Measurements from ENCODE around the gene CCDC97.
A peak's percentile ranks its signal among the peaks of the same experiment; 100 is the strongest.
"Not testable (repeated sequence)": the region's sequence is repeated elsewhere in the genome, so short reads cannot be mapped to it uniquely, and the experiment has no call there.

The CCDC97 gene

GRCh38 chr19:41371119-41371518 lies 61.1 kb downstream of the CCDC97 start:
- not testable (repeated sequence) for H3K36me3 ChIP-seq (ENCODE audit: control insufficient read depth in 2 of 2, insufficient read depth in 1 of 2, low read length in 2 of 2); H3K4me3 ChIP-seq (ENCODE audit: low read depth, low read length); H3K27ac ChIP-seq (ENCODE audit: extremely low read depth, low read depth, low read length); H3K9me3 ChIP-seq (ENCODE audit: control insufficient read depth, insufficient read depth, low read depth, low read length)
- ChIA-PET POLR2A (interaction anchor here (1.0 to 3.3 kb wide), 2 partner anchors 7 to 9 kb away, joined by 3 to 13 read pairs; partner anchors contain the start of gene B9D2), CTCF (interaction anchor here (0.7 kb wide), 1 partner anchor 347 kb away, joined by 4 read pairs; no protein-coding TSS in a partner anchor)
- H3K4me1 ChIP-seq (ENCODE audit: control insufficient read depth, insufficient read depth, low read length) = peaks cover 16% of the 10 kb centered on the region
- peak; percentile 98 for TF ChIP-seq ZNF366 (tag by site-specific recombination; conservative IDR thresholded peaks at IDR 0.05)

GRCh38 chr19:41371541-41371940 lies 61.6 kb downstream of the CCDC97 start:
- Histone ChIP-seq H3K9me3 (ENCODE audit: control insufficient read depth, insufficient read depth, low read depth, low read length) (no peaks in the 10 kb centered on the region), H3K36me3 (ENCODE audit: control insufficient read depth in 2 of 2, insufficient read depth in 1 of 2, low read length in 2 of 2) (no peaks in the 10 kb centered on the region; a peak in 1 of 3 replicates), H3K27ac (ENCODE audit: extremely low read depth, low read depth, low read length) (no peak overlapping the region), H3K4me1 (ENCODE audit: control insufficient read depth, insufficient read depth, low read length) (peaks cover 20% of the 10 kb centered on the region), H3K4me3 (ENCODE audit: low read depth, low read length) (no peak overlapping the region)
- ChIA-PET POLR2A (interaction anchor here (0.6 to 3.3 kb wide), 2 partner anchors 8 to 500 kb away, joined by 3 to 13 read pairs; partner anchors contain the start of gene B9D2), CTCF (no interaction called here)
- TF ChIP-seq ZNF311 (tag by site-specific recombination; IDR thresholded peaks at IDR 0.05; ENCODE audit: borderline replicate concordance) = no peak
- TF ChIP-seq ZNF366 (tag by site-specific recombination; conservative IDR thresholded peaks at IDR 0.05) = peak; percentile 8; the same call in 1 of the 2 replicates
- TF ChIP-seq BCL11A (tag by site-specific recombination; IDR thresholded peaks at IDR 0.05; ENCODE audit: low read depth) = no peak
- TF ChIP-seq ZNF423 (tag by site-specific recombination; IDR thresholded peaks at IDR 0.05) = no peak
- no peak for TF ChIP-seq ZNF341 (tag by site-specific recombination; IDR thresholded peaks at IDR 0.05; ENCODE audit: low read depth)

- ChIA-PET CTCF (interaction anchor here (0.5 kb wide), 1 partner anchor 225 kb away, joined by 3 read pairs; no protein-coding TSS in a partner anchor), POLR2A (interaction anchor here (0.9 to 3.3 kb wide), 2 partner anchors 9 to 55 kb away, joined by 3 to 13 read pairs; partner anchors contain the start of genes B3GNT8 and B9D2)
- H3K4me1 ChIP-seq (ENCODE audit: control insufficient read depth, insufficient read depth, low read length) = peaks cover 20% of the 10 kb centered on the region
- no peak overlapping the region for H3K4me3 ChIP-seq (ENCODE audit: low read depth, low read length)
- TF ChIP-seq ZNF610 (tag by site-specific recombination; IDR thresholded peaks at IDR 0.05; ENCODE audit: borderline replicate concordance) = no peak
- no peak for TF ChIP-seq PRDM6 (tag by site-specific recombination; IDR thresholded peaks at IDR 0.05)
- TF ChIP-seq BCL11B (tag by site-specific recombination; IDR thresholded peaks at IDR 0.05; ENCODE audit: low read depth) = no peak
- no peak for TF ChIP-seq YY2 (tag by site-specific recombination; IDR thresholded peaks at IDR 0.05)
- TF ChIP-seq SETDB1 (IDR thresholded peaks at IDR 0.05; ENCODE audit: insufficient read length, low read length) = no peak
- no peaks in the 10 kb centered on the region; a peak in 1 of 3 replicates for H3K36me3 ChIP-seq (ENCODE audit: control insufficient read depth in 2 of 2, insufficient read depth in 1 of 2, low read length in 2 of 2)
- no peak overlapping the region for H3K27ac ChIP-seq (ENCODE audit: extremely low read depth, low read depth, low read length)
- H3K9me3 ChIP-seq (ENCODE audit: control insufficient read depth, insufficient read depth, low read depth, low read length) = no peaks in the 10 kb centered on the region
Measured at GRCh38 chr19:41372501-41372900, 62.5 kb downstream of the CCDC97 start.

GRCh38 chr19:41373993-41374392 lies 64.0 kb downstream of the CCDC97 start:
- Histone ChIP-seq H3K9me3 (ENCODE audit: control insufficient read depth, insufficient read depth, low read depth, low read length) (no peaks in the 10 kb centered on the region), H3K27ac (ENCODE audit: extremely low read depth, low read depth, low read length) (peak overlapping the region; percentile 7; the same call in 1 of the 2 replicates), H3K4me1 (ENCODE audit: control insufficient read depth, insufficient read depth, low read length) (peaks cover 20% of the 10 kb centered on the region), H3K4me3 (ENCODE audit: low read depth, low read length) (no peak overlapping the region), H3K36me3 (ENCODE audit: control insufficient read depth in 2 of 2, insufficient read depth in 1 of 2, low read length in 2 of 2) (no peaks in the 10 kb centered on the region; a peak in 1 of 3 replicates)
- ChIA-PET POLR2A (interaction anchor here (3.3 kb wide), 1 partner anchor 10 kb away, joined by 13 read pairs; the partner anchor contains the start of gene B9D2), CTCF (no interaction called here)
- TF ChIP-seq ZNF596 (tag by site-specific recombination; IDR thresholded peaks at IDR 0.05) = 0 out of 2 replicates have a peak, but pooled peaks have one; percentile 24
- TF ChIP-seq ZXDB (tag by site-specific recombination; IDR thresholded peaks at IDR 0.05) = peak; percentile 94
- peak; percentile 27; the same call in 1 of the 2 replicates for TF ChIP-seq ZBTB21 (tag by site-specific recombination; IDR thresholded peaks at IDR 0.05)
- TF ChIP-seq ZNF76 (tag by site-specific recombination; IDR thresholded peaks at IDR 0.05; ENCODE audit: borderline replicate concordance, low read depth) = peak; percentile 77; the same call in 1 of the 2 replicates
- TF ChIP-seq ZNF629 (tag by site-specific recombination; IDR thresholded peaks at IDR 0.05) = peak; percentile 72
- peak; percentile 69; the same call in 1 of the 2 replicates for TF ChIP-seq ZBTB44 (tag by site-specific recombination; IDR thresholded peaks at IDR 0.05)
- no peak for TF ChIP-seq ZNF639 (tag by site-specific recombination; IDR thresholded peaks at IDR 0.05)
- peak; percentile 96 for TF ChIP-seq ZBTB48 (tag by site-specific recombination; IDR thresholded peaks at IDR 0.05)
- peak; percentile 69; the same call in 1 of the 2 replicates for TF ChIP-seq ZNF580 (tag by site-specific recombination; IDR thresholded peaks at IDR 0.05)
- TF ChIP-seq ZNF366 (tag by site-specific recombination; conservative IDR thresholded peaks at IDR 0.05) = peak; percentile 89
- TF ChIP-seq ZNF112 (tag by site-specific recombination; IDR thresholded peaks at IDR 0.05) = no peak
- no peak for TF ChIP-seq ZNF837 (tag by site-specific recombination; IDR thresholded peaks at IDR 0.05)
- 0 out of 2 replicates have a peak, but pooled peaks have one; percentile 38 for TF ChIP-seq ZNF24 (tag by site-specific recombination; IDR thresholded peaks at IDR 0.05)
- peak; percentile 55; the same call in 1 of the 2 replicates for TF ChIP-seq ZNF610 (tag by site-specific recombination; IDR thresholded peaks at IDR 0.05; ENCODE audit: borderline replicate concordance)
